GM18868 (cell line): Measurements from ENCODE around the gene GINS2.

ENCODE experiments used
- ATAC-seq: cut with Tn5 transposase; IDR thresholded peaks from one replicate; pipeline ENCODE4 v1.9.1; 2021; ENCODE audit warnings: mild to moderate bottlenecking, moderate library complexity; ENCODE audit not compliant: unreplicated experiment

GINS2 gene

GRCh38 chr16:85690469-85691064 is 1.8 kb upstream of the GINS2 start:
- no peak for ATAC-seq

GRCh38 chr16:85689950-85690320 is 1.2 kb upstream of the GINS2 start:
- no peak for ATAC-seq

- no peak for ATAC-seq
Measured at GRCh38 chr16:85689285-85689949, 663 bp upstream of the GINS2 start.

GRCh38 chr16:85687651-85688471 is 893 bp downstream of the GINS2 start:
- no peak for ATAC-seq

- ATAC-seq: no peak
Measured at GRCh38 chr16:85686912-85687591, 1.7 kb downstream of the GINS2 start.

GRCh38 chr16:85685251-85685650 is 3.5 kb downstream of the GINS2 start:
- ATAC-seq: no peak

GRCh38 chr16:85683363-85683762 is 5.4 kb downstream of the GINS2 start:
- ATAC-seq: no peak

- no peak for ATAC-seq
Measured at GRCh38 chr16:85682516-85682915, 6.2 kb downstream of the GINS2 start.

GRCh38 chr16:85681255-85681654 is 7.5 kb downstream of the GINS2 start:
- no peak for ATAC-seq

- ATAC-seq: no peak
Measured at GRCh38 chr16:85680352-85680944, 8.3 kb downstream of the GINS2 start.

GRCh38 chr16:85679870-85680269 is 8.9 kb downstream of the GINS2 start:
- ATAC-seq: no peak

GRCh38 chr16:85678821-85679220 is 9.9 kb downstream of the GINS2 start:
- no peak for ATAC-seq

- ATAC-seq: no peak
Measured at GRCh38 chr16:85678016-85678415, 10.7 kb downstream of the GINS2 start.

GRCh38 chr16:85677383-85677967 is 11.3 kb downstream of the GINS2 start:
- no peak for ATAC-seq

- no peak for ATAC-seq
Measured at GRCh38 chr16:85676466-85676865, 12.3 kb downstream of the GINS2 start.

- no peak for ATAC-seq
Measured at GRCh38 chr16:85675251-85675874, 13.4 kb downstream of the GINS2 start.

- no peak for ATAC-seq
Measured at GRCh38 chr16:85674828-85675227, 13.9 kb downstream of the GINS2 start.

GRCh38 chr16:85674418-85674755 is 14.4 kb downstream of the GINS2 start:
- no peak for ATAC-seq

- no peak for ATAC-seq
Measured at GRCh38 chr16:85673529-85674417, 15.0 kb downstream of the GINS2 start.
